Loucy (cell line): ENCODE data around the gene C16orf89.

Source experiments
- CTCF ChIP-seq: fragments of 200-600 bp; sonication (generic); conservative IDR thresholded peaks from 2 replicates; pipeline ENCODE4 v1.5.1; 2014; ENCODE audit warnings: mild to moderate bottlenecking, antibody characterized with exemption, low read length
- EZH2phosphoT487 ChIP-seq: fragments of 200-600 bp; IDR thresholded peaks from 2 replicates; pipeline ENCODE4 v1.6.1; 2018; ENCODE audit warnings: antibody characterized with exemption, mild to moderate bottlenecking, moderate library complexity, borderline replicate concordance

GRCh38 chr16:5045499-5046115 is 20.1 kb downstream of the C16orf89 start:
- TF ChIP-seq CTCF (no peak), EZH2phosphoT487 (no peak)
